SHP77 treated with DMSO at 0.1 percent for 48 hours (cell line): Measurements from ENCODE around the gene CELF2.
"Not testable (repeated sequence)": the region's sequence is repeated elsewhere in the genome, so short reads cannot be mapped to it uniquely, and the experiment has no call there.

Source experiments
- DNase-seq: peaks from one replicate; lab custom pipeline; 2025; lab: John Stamatoyannopoulos, UW

The CELF2 gene

DNA sequence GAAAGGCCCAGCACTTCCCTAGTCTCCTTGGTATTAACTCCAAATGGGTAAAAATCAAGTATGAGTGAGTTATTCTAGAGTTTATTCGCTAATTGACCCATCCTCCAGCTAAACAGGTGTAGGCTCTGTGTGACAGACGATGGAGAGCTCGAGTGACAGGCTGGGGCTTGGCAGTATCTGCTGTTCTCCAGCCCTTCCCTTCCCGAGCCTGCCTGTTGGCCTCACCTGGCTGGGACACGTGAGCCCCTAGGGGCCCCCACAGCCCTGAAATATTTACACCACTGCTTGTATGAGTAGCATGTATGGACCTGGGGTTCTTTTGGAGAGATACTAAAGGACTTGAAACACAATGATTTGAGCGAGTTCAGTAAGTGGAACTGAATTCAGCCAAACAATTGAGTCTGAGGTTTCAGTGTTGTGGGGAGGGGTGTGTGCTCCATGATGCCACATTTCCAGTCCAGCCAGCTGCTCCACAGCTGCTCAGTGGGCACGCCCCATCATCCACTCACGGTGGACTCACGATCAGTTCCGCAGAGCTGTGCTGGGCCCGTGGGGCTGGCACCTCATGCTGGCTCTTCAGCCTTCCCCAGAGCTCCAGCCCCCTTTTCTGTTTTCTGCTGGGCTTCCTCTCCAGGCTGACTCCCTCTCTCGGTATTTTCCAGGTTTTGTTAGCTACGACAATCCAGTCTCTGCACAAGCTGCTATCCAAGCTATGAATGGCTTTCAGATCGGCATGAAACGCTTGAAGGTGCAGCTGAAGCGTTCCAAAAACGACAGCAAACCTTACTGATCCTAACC lies 310.8 kb downstream of the CELF2 start:
- DNase-seq = no peak

DNA sequence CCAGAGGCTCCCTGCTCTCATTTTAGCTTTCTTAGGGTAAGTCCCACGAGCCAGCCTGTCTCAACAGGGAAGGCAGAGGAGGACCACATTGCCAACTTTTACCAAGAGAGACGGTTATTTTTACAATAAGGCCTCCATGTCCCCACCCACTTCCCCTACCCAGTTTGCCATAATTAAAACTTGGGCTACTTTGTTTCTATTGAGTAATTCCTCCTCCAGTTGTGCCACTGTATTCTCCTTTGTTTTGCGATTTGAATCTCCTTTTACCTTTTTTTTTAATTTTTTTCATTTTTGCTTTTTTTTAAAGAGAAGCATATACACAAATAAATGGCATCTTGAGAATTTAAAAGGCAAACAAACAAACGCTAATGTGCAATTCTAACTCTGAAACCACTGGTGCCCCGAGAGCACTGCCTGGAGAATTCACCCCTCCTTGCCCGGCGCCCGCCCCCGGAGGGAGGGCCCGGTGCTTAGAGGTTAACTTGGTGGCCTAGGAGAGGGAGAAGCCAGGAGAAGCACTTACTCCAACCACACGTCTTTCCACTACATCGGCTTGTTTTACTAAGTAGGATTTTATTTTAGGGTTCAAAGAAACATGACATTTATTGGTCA lies 311.5 kb downstream of the CELF2 start:
- DNase-seq = no peak

DNA sequence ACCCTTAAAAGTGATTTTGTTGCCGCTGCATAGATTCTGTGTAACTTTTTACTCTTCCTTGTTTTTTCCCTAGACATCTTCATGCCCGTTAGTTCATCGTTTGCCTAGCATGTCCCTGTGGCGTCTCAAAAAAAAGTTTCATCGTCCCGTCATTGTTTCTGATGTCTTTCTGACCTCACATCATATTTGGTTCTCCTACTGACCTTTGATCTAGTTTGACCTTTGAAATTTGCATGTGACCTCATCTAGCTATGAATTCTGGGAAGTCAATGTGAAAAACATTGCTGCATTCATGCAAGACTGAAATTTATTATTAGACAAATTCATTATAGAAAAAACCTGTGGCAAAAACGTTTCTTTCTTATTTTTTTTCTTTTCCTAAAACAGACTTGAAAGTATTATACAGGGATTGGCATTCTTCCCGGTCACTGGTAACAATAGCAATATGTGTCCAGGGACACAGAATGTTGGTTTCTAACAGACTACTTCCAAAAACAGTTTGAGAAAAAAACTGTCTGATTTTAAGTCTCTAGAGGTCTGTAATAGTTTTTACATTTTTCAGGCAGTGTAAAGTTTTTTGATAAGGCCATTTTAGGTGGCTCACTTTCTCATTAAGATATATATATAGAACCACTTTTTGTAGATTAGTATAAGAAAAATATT lies 312.8 kb downstream of the CELF2 start:
- no peak for DNase-seq

DNA sequence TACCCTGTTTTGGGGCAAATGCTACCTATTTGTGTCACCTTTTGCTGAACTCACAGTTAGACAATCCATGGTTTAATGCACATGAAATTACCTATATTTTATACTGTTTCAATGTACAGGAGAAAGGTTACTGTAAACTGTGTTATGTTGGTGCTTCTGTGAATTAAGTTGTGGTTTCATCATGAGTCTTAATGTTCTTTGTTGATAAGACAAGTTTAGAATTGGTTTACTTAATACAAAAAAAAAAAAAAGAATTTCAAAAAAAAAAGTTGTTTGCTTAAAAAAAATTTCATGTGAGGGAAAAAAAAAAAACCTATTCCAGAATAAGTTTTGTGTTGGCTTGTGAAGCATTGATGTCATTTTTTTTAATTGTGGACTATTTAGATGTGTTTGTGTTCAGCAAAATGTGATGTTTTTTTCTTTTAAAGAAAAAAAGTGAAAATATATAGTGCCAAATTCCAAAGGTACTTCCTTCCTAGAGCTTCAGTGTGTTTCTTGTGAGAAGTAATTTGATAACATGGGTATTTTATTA lies 313.4 kb downstream of the CELF2 start:
- no peak for DNase-seq

DNA sequence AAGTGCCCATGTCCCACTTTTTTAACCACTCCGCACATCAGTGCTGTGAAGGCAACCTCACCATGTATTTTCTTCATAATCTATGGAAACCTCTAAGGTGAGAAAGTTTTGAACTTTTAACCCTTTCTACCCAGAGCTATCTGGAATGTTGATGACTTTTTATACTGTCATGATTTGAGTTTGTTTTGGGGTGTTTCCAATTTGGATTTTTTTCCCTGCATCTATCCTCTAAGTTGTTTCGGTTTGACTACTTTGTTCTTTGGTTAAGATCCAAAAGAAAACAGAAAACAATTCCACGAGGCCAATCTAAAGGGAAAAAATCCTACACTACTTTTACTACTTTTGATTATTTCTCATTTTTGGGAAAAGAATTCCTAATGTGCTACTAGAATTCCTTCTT lies 314.1 kb downstream of the CELF2 start:
- DNase-seq = no peak

DNA sequence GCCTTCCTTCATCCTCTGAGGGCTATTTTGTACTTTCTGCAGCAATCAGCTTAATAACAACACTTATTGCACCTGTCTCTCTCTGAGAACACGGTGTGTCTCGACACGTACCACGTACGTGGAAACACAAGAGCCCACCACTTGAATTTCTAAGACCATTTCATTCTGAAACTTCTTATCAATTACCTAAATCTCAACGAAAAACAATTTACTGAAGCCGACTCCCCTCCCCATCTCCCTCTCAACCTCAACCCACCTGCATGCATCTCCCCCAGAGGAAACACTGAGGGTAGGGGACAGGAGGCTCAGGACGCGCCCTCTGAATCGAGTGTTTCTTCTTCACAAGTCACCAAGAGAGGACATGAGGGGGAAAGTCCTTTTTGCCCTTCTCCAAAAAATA lies 315.2 kb downstream of the CELF2 start:
- no peak for DNase-seq

DNA sequence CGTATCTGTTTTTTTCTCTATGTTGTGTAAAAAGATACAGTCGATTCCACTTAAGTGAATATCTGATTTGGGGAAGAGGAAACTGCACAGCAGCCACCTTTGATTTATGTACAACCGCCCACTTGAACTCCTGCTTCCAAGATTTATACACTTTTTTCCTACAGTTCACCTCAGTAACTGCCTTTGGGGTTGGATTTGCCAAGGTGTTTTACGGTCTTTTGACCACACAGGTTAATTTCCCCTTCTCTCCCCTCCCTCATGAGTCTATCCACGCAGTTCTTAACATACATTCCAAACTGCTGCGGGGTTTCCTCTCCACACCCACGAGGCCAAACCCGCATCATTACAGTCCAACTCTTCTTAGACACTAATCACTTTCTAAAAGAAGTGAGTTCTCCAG lies 316.8 kb downstream of the CELF2 start:
- no peak for DNase-seq

DNA sequence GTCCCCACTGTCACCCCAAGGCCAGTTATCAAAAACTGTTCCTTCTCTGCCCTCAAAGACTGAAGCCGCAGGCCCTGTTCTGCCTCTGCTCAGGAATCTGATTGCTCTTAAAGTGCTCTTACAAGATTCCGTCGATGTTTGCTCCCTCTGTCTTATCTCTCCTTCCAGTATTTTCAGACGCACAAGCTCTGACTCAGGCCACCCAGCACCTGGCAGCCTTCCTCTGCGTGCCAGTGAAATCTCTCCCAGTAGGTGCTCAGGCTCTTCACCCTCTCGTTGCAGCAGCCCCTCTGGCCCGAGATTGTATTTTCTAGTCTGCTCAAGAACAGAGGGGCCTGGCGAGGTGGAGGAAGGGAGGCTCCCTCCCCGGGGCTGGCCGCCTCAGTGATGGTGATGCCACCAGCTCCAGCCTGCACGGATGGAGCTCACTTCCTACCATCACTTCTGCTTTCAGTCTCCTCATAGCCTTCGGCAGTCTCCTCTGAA lies 317.5 kb downstream of the CELF2 start:
- no peak for DNase-seq

DNA sequence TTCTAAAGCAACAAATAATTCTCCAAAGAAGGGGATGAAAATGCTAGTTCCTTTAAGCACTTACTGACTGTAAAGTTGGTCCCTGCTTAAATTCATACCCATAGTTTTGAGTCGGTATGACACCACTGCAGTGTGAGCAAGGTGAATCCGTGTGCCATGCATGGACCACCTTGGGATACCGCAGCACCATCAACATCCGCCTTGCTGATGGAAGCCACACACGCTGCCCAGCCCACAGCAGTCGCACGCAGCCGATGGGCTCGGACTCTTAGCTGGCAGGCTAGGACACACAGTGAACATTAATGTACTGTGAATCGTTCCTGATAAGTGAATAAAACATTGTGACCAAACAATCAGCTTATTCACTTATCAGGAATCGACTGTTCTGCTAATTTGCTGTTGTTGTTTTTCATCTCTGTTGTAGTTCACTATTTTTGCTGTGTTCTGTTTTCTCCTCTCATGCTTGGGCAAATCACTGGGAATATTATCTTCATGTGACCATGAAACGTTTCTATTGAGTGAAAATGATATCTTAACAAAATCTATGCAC lies 318.3 kb downstream of the CELF2 start:
- DNase-seq = no peak

DNA sequence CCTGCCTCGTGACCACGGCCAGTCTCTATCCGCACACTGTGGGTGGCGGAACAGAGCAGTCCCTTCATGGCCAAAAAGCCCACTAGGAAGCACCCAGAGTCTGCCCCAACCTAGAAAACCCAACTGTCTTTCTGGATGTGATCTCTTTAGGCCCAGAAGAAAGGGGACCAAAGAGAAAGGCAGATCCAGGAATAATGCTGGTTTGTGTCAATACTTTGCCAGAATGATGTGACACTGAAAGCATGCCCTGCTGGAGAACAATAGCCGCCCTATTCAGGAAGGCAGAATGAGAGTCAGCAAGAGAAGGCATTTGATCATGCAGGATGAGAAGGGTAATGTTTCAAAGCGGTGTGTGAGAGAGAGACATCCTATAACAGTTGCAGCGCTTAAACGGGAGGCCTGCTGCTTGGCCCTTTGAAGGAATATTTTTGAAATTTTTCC lies 319.1 kb downstream of the CELF2 start:
- DNase-seq = no peak

DNA sequence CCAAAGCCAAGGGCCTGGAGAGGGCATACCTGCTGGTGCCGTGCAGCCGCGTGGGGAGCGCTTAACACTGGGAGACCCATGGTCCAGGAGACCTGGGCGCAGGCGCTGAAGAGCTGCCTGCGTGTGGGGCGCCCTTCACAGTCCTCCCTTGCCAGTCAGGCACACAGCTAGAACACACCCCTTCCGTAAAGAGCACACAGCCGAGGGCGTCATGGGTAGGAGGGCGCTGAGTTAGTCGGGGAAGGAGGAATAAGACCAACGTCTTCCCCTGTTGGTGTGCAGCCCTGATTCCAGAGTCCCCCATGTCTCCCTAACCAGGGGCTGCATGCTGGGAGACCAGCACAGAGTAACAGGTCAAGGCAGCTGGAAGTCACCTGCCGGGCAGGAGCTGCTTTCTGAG lies 319.8 kb downstream of the CELF2 start:
- DNase-seq = no peak

DNA sequence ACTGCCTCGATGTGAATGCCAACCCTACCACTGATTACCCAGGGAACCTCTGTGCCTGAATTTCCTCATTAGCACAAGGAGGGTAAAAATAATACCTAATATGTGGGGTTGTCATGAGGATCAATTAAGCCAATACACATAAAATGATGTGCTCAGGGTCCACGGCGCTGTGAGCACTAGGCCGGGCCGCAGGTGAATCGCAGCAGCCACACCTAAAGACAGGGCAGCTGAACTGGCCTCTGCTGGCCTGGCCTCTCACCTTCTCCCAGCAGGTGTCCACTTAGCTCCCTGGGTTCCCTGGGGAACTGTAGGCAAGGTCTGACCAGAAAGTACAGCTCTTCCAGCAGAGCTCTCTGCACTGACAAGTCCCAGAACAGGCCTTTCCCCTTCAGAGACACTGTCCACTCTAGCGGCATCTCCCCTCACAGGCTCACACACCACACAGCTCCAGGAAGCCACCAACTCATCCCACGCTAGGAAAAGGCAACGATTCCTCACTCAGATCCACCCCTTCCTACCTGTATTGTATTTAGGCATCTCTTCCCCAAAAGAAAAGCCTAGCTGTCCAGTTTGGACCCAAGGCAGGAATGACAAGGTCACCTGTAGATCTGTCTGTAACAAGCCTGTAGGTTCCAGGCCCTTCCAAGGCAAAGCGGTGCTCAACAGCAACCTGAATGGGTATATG lies 320.6 kb downstream of the CELF2 start:
- DNase-seq = no peak

DNA sequence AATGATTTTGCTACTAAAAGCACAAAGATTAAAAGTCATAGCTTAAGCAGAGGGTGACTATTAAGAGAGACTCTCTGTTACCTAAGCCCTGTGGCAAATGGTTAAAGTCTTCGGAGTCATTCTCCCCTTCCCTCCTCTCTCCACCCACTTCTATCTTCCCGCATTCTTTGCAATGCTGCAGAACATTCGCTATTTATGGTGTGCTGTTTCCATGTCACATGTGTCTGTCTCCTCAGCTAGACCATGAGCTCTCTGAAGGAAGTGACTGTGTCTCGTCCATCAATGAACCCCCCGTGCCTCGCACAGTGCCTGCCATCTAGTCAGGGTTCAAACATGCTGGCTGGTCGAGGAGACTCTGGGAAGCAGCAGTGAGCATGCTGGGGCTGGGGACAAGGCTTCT lies 321.3 kb downstream of the CELF2 start:
- no peak for DNase-seq

DNA sequence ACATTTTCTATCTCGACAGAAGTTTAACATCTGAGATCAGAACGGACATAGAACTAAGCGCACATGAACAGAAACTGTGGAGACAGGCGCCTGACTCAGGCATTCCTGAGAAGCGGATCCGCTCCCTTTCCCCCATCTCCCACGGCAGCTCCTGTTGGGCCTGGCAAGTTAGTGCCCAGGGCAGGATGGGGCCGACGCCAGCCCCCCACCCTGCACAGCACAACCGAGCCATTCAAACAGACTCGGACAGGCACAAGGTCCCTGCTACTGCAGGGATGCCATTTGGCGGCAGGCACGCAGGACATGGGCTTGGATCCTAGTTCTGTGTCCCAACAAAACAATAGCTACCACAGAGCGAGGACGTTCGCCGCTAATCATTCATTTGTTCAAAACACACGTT lies 322.0 kb downstream of the CELF2 start:
- DNase-seq = no peak

DNA sequence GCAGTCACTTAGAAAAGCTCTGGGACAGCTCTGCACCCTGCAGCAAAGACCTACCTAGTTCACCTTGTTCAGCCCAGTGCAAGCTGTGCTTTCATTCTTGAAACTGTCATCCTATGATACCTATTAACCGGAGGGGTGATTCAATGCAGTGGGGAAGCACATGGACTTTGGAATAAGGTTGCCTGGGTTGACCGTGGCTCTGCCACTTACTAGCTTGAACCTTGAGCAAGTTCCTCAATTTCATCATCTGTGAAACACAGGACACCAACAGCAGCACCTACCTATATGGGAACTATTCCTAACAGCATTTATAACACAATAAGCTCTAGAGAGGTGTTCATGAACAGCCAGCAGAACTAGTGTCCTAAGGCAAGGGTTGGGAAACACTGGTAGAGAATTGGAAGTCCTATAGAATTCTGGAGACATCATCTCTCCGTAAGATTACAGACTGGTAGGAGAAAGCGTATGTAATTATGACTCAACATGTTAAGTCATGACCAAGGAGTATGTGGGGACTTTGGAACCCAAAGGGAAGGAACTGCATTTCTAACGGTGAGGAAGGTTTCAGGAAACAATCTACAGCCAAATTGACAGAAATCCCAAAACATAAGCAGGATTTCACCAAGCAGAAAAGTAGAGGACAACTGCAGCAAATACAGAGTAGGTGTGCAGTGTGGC lies 323.8 kb downstream of the CELF2 start:
- no peak for DNase-seq

DNA sequence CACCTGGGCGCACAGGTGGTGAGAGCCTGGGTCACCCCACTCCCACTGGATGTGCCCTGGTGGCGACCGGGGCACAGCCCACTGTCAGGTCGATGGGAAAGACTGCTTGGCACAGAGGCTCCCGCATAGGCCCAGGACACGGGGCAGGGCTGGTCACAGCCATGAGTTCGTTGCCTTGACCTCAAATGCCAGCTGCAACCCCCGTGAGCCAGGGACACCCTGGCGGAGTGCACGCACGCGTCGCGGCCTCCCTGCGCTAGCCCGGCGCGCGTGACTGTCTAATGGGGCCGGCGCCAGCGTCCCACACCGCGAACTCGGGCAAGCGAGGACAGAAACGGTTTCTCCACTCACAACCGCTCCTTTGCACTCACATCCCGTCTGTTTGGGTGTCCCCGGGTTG lies 326.4 kb downstream of the CELF2 start:
- no peak for DNase-seq

DNA sequence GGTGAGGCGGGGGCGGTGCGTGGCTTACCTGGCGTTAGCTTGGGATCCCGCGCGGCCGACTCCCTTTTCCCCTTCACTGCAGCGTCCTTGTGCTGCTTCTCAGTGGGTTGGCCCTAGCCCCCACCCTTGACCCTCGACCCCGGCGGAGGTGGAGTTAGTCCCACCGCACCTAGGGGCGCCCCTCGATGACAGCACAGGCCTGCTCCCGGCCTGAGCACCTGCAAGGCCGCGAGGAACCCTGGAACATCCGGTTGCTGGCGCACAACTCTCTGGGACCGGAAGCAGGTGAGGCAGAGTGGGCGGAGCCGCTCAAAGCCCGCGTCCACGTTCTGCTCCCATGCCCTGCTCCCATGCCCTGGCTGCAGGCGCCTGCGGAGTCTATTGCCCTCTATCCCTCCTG lies 326.9 kb downstream of the CELF2 start:
- no peak for DNase-seq

DNA sequence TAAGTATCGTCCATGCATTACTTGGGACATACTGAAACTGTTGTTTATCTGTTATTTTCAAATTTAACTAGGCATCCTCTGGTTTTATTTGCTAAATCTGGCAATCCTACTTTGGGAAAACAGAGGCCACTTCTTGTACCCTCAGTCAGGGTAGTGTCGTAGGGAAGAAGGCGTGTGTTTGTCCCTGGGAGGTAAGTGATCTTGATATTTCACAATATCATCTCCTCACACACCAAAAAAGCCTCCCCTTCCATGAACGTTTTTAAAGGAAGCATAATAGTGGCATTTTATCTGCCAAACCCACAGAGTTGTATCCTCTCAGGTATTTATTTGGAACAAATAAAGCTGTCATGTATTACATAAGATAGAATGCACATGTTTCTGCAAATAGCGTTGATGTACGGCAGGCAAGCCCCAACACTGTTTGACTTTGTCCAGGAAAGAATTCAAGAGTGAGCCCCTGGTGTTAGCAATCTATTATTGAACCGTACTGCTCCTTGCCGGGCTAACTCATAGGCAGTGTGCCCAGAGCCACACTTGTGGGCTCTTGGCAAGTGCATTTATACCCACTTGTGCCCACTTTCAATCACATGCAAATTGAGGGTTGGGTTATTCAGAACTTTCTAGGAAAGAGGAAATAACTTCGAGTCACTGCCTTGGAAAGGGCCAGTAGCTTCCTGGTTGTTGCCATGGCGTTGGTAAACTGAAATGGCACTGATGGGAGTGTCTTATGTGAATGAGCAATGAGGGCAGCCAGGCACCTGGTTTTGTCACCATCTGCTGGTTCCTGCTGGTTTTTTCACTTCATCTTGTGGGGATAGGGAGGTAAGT lies 327.8 kb downstream of the CELF2 start:
- no peak for DNase-seq

DNA sequence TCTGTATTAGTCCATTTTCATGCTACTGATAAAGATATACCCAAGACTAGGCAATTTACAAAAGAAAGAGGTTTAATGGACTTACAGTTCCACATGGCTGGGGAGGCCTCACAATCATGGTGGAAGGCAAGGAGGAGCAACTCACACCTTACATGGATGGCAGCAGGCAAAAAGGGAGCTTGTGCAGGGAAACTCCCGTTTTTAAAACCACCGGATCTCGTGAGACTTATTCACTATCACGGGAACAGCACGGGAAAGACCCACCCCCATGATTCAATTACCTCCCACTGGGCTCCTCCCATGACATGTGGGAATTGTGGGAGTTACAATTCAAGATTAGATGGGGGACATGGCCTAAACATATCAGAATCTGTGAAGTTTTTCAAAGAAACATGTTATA lies 329.9 kb downstream of the CELF2 start:
- DNase-seq = not testable (repeated sequence)

DNA sequence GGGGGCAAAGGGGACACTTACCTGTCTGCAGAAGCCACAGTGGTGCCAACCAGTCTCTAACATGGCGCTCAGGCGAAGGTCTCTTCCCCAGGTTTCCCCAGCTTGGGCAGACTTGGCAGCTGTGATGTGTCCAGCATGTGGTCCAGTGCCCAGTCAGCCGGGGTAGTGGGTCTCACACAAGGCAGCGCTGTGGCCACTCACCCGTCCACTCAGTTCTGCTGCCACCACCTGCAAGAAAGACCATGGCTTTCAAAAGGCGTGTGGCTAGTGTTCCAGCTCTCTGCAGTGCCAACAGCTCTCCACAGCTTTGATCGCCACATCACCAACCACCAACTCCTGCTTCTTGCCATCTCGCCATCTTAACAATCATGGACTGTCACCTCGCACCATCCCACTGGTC lies 334.1 kb downstream of the CELF2 start:
- no peak for DNase-seq
